Measurements from ENCODE around the gene MTCL3.

The MTCL3 gene

DNA sequence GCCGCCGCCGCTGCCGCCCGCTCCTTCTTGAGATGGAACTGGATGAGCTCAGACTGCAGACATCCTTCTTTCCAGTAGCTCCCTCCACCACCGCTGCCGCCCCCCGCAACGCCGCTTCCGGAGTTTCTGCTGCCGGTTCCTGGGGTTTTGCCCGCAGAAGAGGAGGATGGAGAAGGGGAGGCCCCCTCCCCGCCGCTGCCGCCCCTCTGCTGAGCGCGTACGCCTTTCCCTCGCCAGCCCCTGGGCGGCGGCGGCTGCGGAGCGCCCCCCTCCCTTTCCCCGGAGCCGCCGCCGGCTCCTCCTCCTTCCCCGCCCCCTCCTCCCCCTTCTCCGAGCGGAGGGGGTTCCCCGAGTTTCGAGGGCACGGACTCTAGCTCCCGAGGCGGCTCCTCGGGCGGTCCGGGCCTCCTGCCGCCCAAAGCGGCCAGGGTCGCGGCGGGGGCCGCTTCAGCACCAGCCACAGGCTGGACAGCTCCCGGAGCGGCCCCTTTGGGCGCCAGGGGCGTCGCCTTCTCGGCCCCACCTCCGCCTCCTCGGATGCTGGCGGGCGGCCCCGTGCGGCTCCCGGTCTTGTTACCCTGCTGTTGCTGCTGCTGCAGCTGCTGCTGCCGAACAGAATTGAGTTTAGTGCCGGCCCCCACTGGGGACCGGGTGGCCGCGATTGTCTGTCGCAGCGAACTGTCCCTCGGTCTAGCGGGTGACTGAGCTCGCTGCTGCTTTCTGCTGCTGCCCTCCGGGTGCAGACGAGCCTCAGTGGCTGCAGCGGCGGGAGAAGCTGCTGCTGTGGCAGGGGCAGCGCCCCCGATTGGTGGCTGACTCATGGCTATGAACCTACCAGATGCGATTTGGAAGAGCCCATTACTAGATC, 3.1 kb downstream of the MTCL3 start (continued):
- TF ChIP-seq HBP1 (CRISPR knock-in tag; IDR thresholded peaks at IDR 0.05; ENCODE audit: low read depth) (no peak), ZNF552 (CRISPR knock-in tag; IDR thresholded peaks at IDR 0.05; ENCODE audit: borderline replicate concordance) (no peak; the same call in 1 of the 2 replicates), ZNF33B (CRISPR knock-in tag; IDR thresholded peaks at IDR 0.05) (peak; percentile 83; the same call in 1 of the 2 replicates), FOXC1 (CRISPR knock-in tag; IDR thresholded peaks at IDR 0.05; ENCODE audit: borderline replicate concordance) (peak; percentile 92; the same call in 1 of the 2 replicates), MAZ (IDR thresholded peaks at IDR 0.05; ENCODE audit: borderline replicate concordance, low read depth, low read length) (peak; percentile 64; the same call in 1 of the 2 replicates), MAZ (CRISPR knock-in tag; IDR thresholded peaks at IDR 0.05; ENCODE audit: low read depth) (peak; percentile 83), CENPT (CRISPR knock-in tag; IDR thresholded peaks at IDR 0.05; ENCODE audit: low read depth) (no peak), SALL2 (CRISPR knock-in tag; IDR thresholded peaks at IDR 0.05) (peak; percentile 42; the same call in 1 of the 2 replicates), ZNF556 (CRISPR knock-in tag; IDR thresholded peaks at IDR 0.05; ENCODE audit: borderline replicate concordance) (peak; percentile 56; the same call in 1 of the 2 replicates), RELA (CRISPR knock-in tag; IDR thresholded peaks at IDR 0.05) (no peak), AKAP8 (CRISPR knock-in tag; IDR thresholded peaks at IDR 0.05) (no peak), SKI (IDR thresholded peaks at IDR 0.05; ENCODE audit: partially characterized antibody) (no peak), GATAD1 (CRISPR knock-in tag; IDR thresholded peaks at IDR 0.05) (no peak), ZNF577 (CRISPR knock-in tag; IDR thresholded peaks at IDR 0.05; ENCODE audit: borderline replicate concordance, low read depth) (no peak), NFKB2 (CRISPR knock-in tag; IDR thresholded peaks at IDR 0.05; ENCODE audit: borderline replicate concordance) (peak; percentile 93; the same call in 1 of the 2 replicates)
- TF ChIP-seq, protein P1, sequence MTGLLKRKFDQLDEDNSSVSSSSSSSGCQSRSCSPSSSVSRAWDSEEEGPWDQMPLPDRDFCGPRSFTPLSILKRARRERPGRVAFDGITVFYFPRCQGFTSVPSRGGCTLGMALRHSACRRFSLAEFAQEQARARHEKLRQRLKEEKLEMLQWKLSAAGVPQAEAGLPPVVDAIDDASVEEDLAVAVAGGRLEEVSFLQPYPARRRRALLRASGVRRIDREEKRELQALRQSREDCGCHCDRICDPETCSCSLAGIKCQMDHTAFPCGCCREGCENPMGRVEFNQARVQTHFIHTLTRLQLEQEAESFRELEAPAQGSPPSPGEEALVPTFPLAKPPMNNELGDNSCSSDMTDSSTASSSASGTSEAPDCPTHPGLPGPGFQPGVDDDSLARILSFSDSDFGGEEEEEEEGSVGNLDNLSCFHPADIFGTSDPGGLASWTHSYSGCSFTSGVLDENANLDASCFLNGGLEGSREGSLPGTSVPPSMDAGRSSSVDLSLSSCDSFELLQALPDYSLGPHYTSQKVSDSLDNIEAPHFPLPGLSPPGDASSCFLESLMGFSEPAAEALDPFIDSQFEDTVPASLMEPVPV (CRISPR knock-in tag; IDR thresholded peaks at IDR 0.05): peak; percentile 90
- TF ChIP-seq, protein P2, sequence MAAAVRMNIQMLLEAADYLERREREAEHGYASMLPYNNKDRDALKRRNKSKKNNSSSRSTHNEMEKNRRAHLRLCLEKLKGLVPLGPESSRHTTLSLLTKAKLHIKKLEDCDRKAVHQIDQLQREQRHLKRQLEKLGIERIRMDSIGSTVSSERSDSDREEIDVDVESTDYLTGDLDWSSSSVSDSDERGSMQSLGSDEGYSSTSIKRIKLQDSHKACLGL (CRISPR knock-in tag; IDR thresholded peaks at IDR 0.05): peak; percentile 74; the same call in 1 of the 2 replicates
- TF ChIP-seq, protein P3, sequence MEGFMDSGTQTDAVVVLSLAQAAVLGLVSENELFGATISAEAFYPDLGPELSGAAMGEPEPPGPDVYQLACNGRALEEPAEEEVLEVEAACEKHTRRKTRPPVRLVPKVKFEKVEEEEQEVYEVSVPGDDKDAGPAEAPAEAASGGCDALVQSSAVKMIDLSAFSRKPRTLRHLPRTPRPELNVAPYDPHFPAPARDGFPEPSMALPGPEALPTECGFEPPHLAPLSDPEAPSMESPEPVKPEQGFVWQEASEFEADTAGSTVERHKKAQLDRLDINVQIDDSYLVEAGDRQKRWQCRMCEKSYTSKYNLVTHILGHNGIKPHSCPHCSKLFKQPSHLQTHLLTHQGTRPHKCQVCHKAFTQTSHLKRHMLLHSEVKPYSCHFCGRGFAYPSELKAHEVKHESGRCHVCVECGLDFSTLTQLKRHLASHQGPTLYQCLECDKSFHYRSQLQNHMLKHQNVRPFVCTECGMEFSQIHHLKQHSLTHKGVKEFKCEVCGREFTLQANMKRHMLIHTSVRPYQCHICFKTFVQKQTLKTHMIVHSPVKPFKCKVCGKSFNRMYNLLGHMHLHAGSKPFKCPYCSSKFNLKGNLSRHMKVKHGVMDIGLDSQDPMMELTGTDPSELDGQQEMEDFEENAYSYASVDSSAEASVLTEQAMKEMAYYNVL (CRISPR knock-in tag; IDR thresholded peaks at IDR 0.05; ENCODE audit: borderline replicate concordance): no peak; the same call in 1 of the 2 replicates

All from HepG2 (cell line).